Stimulated activated CD4-positive, alpha-beta T cell treated with anti-CD3 and anti-CD28 coated beads, Interleukin-1b, Interleukin-23, amount 100 ng/mL, for 1 hour (primary cell): ENCODE measurements around the gene FAM78A.

ENCODE experiments used
- DNase-seq, 2 donors: peaks; one replicate each; pipeline ENCODE4 v3.0.0-alpha.2; 2020; ENCODE audit warnings: low read depth in 2 of 2

FAM78A gene

GRCh38 chr9:131302244-131303075 lies 26.1 kb upstream of the FAM78A start:
- no peak for DNase-seq

- no peak for DNase-seq
Measured at GRCh38 chr9:131300444-131300843, 24.1 kb upstream of the FAM78A start.

GRCh38 chr9:131299961-131300347 lies 23.6 kb upstream of the FAM78A start:
- no peak for DNase-seq

GRCh38 chr9:131299346-131299960 lies 23.1 kb upstream of the FAM78A start:
- no peak for DNase-seq

GRCh38 chr9:131298816-131299215 lies 22.5 kb upstream of the FAM78A start:
- DNase-seq, result no peak

- no peak for DNase-seq
Measured at GRCh38 chr9:131298341-131298740, 22.0 kb upstream of the FAM78A start.

GRCh38 chr9:131297903-131298302 lies 21.6 kb upstream of the FAM78A start:
- no peak for DNase-seq

- DNase-seq, result no peak
Measured at GRCh38 chr9:131296906-131297500, 20.7 kb upstream of the FAM78A start.

GRCh38 chr9:131296460-131296859 lies 20.1 kb upstream of the FAM78A start:
- no peak for DNase-seq

GRCh38 chr9:131292937-131293336 lies 16.6 kb upstream of the FAM78A start:
- DNase-seq, result no peak

GRCh38 chr9:131291795-131292315 lies 15.5 kb upstream of the FAM78A start:
- no peak for DNase-seq

- DNase-seq, result no peak
Measured at GRCh38 chr9:131290767-131291370, 14.6 kb upstream of the FAM78A start.

- no peak for DNase-seq
Measured at GRCh38 chr9:131290036-131290766, 13.9 kb upstream of the FAM78A start.

- DNase-seq, result no peak
Measured at GRCh38 chr9:131289301-131290035, 13.2 kb upstream of the FAM78A start, which contains the start of gene PLPP7. Gene PLPP7, plus strand, starts transcription at chr9:131289723. Its CDS starts 275 bp downstream, at chr9:131289998.

- DNase-seq, result no peak
Measured at GRCh38 chr9:131288217-131288616, 11.9 kb upstream of the FAM78A start.

- no peak for DNase-seq
Measured at GRCh38 chr9:131287359-131287758, 11.0 kb upstream of the FAM78A start.

- no peak for DNase-seq
Measured at GRCh38 chr9:131284856-131285255, 8.5 kb upstream of the FAM78A start.

- DNase-seq, result no peak
Measured at GRCh38 chr9:131282688-131283422, 6.5 kb upstream of the FAM78A start.

GRCh38 chr9:131282175-131282574 lies 5.9 kb upstream of the FAM78A start:
- DNase-seq, result no peak
